ENCODE results near the gene AATK. TPM values are rescaled to one million over a fixed set of nuclear protein-coding genes. Genes with fewer than 3 reads are reported as not detected.
A peak's percentile ranks its signal among the peaks of the same experiment; 100 is the strongest.

Gene AATK
- total and polyA plus RNA-seq, 4 donors = 9.6 to 54.6 (median 23.7) TPM

GRCh38 chr17:81085420-81085911 is 80.6 kb downstream of the AATK start:
- Histone ChIP-seq H3K9me3 (ENCODE audit: control insufficient read depth in 4 of 4, insufficient read depth in 3 of 4, low read length in 3 of 4) (no peaks in the 10 kb centered on the region), H3K4me3 (no peak overlapping the region), H3K36me3 (ENCODE audit: control insufficient read depth in 4 of 4, insufficient read depth in 4 of 4, low read length in 4 of 4) (peaks cover 0 to 34% (median 0%) of the 10 kb centered on the region in 4 donors), H3K9ac (ENCODE audit: insufficient read depth in 1 of 2, low read length in 2 of 2) (no peak overlapping the region), H3K27me3 (ENCODE audit: control insufficient read depth in 3 of 3, insufficient read depth in 3 of 3, low read length in 2 of 3) (no peaks in the 10 kb centered on the region), H3K4me1 (ENCODE audit: control insufficient read depth in 5 of 5, insufficient read depth in 5 of 5, low read length in 5 of 5) (peaks cover 0 to 37% (median 19%) of the 10 kb centered on the region in 5 donors), H3K27ac (ENCODE audit: low read depth in 1 of 2, low read length in 1 of 2) (peak overlapping the region in 1 of 2 donors; percentile 91)
- no peak for TF ChIP-seq CTCF (IDR thresholded peaks at IDR 0.05; ENCODE audit: control extremely low read depth, extremely low read depth)
- 83 to 85% methylated on average over 19 to 20 of the region's 20 CpGs for WGBS, 2 donors
- DNase-seq (no peak), ATAC-seq (ENCODE audit: insufficient read depth, low FRiP score) (no peak)

GRCh38 chr17:81084680-81085419 is 81.2 kb downstream of the AATK start:
- no peaks in the 10 kb centered on the region for H3K27me3 ChIP-seq (ENCODE audit: control insufficient read depth in 3 of 3, insufficient read depth in 3 of 3, low read length in 2 of 3)
- TF ChIP-seq CTCF (IDR thresholded peaks at IDR 0.05; ENCODE audit: control extremely low read depth, extremely low read depth) = no peak
- peaks cover 0 to 39% (median 0%) of the 10 kb centered on the region in 4 donors for H3K36me3 ChIP-seq (ENCODE audit: control insufficient read depth in 4 of 4, insufficient read depth in 4 of 4, low read length in 4 of 4)
- peaks cover 0 to 33% (median 23%) of the 10 kb centered on the region in 5 donors for H3K4me1 ChIP-seq (ENCODE audit: control insufficient read depth in 5 of 5, insufficient read depth in 5 of 5, low read length in 5 of 5)
- H3K9ac ChIP-seq (ENCODE audit: insufficient read depth in 1 of 2, low read length in 2 of 2) = no peak overlapping the region
- no peaks in the 10 kb centered on the region for H3K9me3 ChIP-seq (ENCODE audit: control insufficient read depth in 4 of 4, insufficient read depth in 3 of 4, low read length in 3 of 4)
- no peak for ATAC-seq (ENCODE audit: insufficient read depth, low FRiP score)
- H3K27ac ChIP-seq (ENCODE audit: low read depth in 1 of 2, low read length in 1 of 2) = peak overlapping the region in 1 of 2 donors; percentile 91
- WGBS, 2 donors = 71 to 83% methylated on average over 25 to 26 of the region's 26 CpGs
- H3K4me3 ChIP-seq = no peak overlapping the region
- no peak for DNase-seq

GRCh38 chr17:81083125-81083765 is 82.8 kb downstream of the AATK start:
- Histone ChIP-seq H3K4me1 (ENCODE audit: control insufficient read depth in 5 of 5, insufficient read depth in 5 of 5, low read length in 5 of 5) (peaks cover 0 to 35% (median 23%) of the 10 kb centered on the region in 5 donors), H3K9ac (ENCODE audit: insufficient read depth in 1 of 2, low read length in 2 of 2) (no peak overlapping the region), H3K27ac (ENCODE audit: low read depth in 1 of 2, low read length in 1 of 2) (peak overlapping the region in 1 of 2 donors; percentile 91), H3K4me3 (no peak overlapping the region), H3K9me3 (ENCODE audit: control insufficient read depth in 4 of 4, insufficient read depth in 3 of 4, low read length in 3 of 4) (no peaks in the 10 kb centered on the region), H3K27me3 (ENCODE audit: control insufficient read depth in 3 of 3, insufficient read depth in 3 of 3, low read length in 2 of 3) (no peaks in the 10 kb centered on the region), H3K36me3 (ENCODE audit: control insufficient read depth in 4 of 4, insufficient read depth in 4 of 4, low read length in 4 of 4) (peaks cover 0 to 43% (median 0%) of the 10 kb centered on the region in 4 donors)
- no peak for TF ChIP-seq CTCF (IDR thresholded peaks at IDR 0.05; ENCODE audit: control extremely low read depth, extremely low read depth)
- DNase-seq (peak; percentile 86 to 91 (median 87)), ATAC-seq (ENCODE audit: insufficient read depth, low FRiP score) (peak; percentile 54)
- 46 to 67% methylated on average over 27 of the region's 27 CpGs for WGBS, 2 donors
